H9 (cell line): ENCODE measurements around the gene FAM24A. TPM values are rescaled to one million over a fixed set of nuclear protein-coding genes. Genes with fewer than 3 reads are reported as not detected.

Experiments
- DNase-seq: peaks from one replicate; pipeline ENCODE4 v3.0.0-alpha.2; 2017
- H2AFZ ChIP-seq: one replicate; pipeline ENCODE4 v1.6.1; 2013; ENCODE audit warnings: mild to moderate bottlenecking, low read length, control low read depth, moderate library complexity
- H2AK5ac ChIP-seq: 2 replicates; pipeline ENCODE4 v1.6.1; 2013; ENCODE audit warnings: low read length, control low read depth, mixed read lengths; ENCODE audit not compliant: insufficient read length
- H2BK120ac ChIP-seq: one replicate; pipeline ENCODE4 v1.6.1; 2013; ENCODE audit warnings: low read depth, mild to moderate bottlenecking, low read length, control low read depth, inconsistent platforms; ENCODE audit not compliant: poor library complexity, severe bottlenecking
- H2BK12ac ChIP-seq: 2 replicates; pipeline ENCODE4 v1.6.1; 2013; ENCODE audit warnings: low read length, control low read depth, mixed read lengths, low read depth; ENCODE audit not compliant: insufficient read length
- H2BK15ac ChIP-seq: 2 replicates; pipeline ENCODE4 v1.6.1; 2013; ENCODE audit warnings: low read depth, low read length, control low read depth
- H2BK20ac ChIP-seq: one replicate; pipeline ENCODE4 v1.6.1; 2013; ENCODE audit warnings: low read depth, mild to moderate bottlenecking, low read length, control low read depth, inconsistent platforms; ENCODE audit not compliant: poor library complexity, severe bottlenecking
- H2BK5ac ChIP-seq: 2 replicates; pipeline ENCODE4 v1.6.1; 2013; ENCODE audit warnings: low read length, control low read depth, mixed read lengths; ENCODE audit not compliant: insufficient read length
- H3K14ac ChIP-seq: 2 replicates; pipeline ENCODE4 v1.6.1; 2013; ENCODE audit warnings: low read length, control low read depth; ENCODE audit not compliant: insufficient read depth
- H3K18ac ChIP-seq: 2 replicates; pipeline ENCODE4 v1.6.1; 2013; ENCODE audit warnings: low read depth, mild to moderate bottlenecking, mixed read lengths, low read length, control low read depth; ENCODE audit not compliant: insufficient read length
- H3K23ac ChIP-seq: 2 replicates; pipeline ENCODE4 v1.6.1; 2013; ENCODE audit warnings: low read length, control low read depth, mixed read lengths, low read depth; ENCODE audit not compliant: insufficient read length
- H3K23me2 ChIP-seq: 2 replicates; pipeline ENCODE4 v1.6.1; 2013; ENCODE audit warnings: low read depth, mild to moderate bottlenecking, mixed read lengths, low read length, control low read depth; ENCODE audit not compliant: insufficient read length, poor library complexity, severe bottlenecking
- H3K27ac ChIP-seq: 2 replicates; pipeline ENCODE4 v1.5.1; 2013; ENCODE audit warnings: low read length, control low read depth, mixed read lengths, low read depth; ENCODE audit not compliant: insufficient read length
- H3K27me3 ChIP-seq: 2 replicates; pipeline ENCODE4 v1.6.1; 2013; ENCODE audit warnings: low read length, control low read depth, inconsistent platforms; ENCODE audit not compliant: insufficient read depth
- H3K4ac ChIP-seq: 2 replicates; pipeline ENCODE4 v1.6.1; 2013; ENCODE audit warnings: low read depth, mild to moderate bottlenecking, control low read depth, inconsistent platforms, low read length, moderate library complexity
- H3K4me1 ChIP-seq: 2 replicates; pipeline ENCODE4 v1.6.1; 2013; ENCODE audit warnings: low read length, control low read depth, inconsistent platforms; ENCODE audit not compliant: insufficient read depth
- H3K4me2 ChIP-seq: 2 replicates; pipeline ENCODE4 v1.6.1; 2013; ENCODE audit warnings: low read length, control low read depth, mixed read lengths; ENCODE audit not compliant: insufficient read length, insufficient read depth
- H3K56ac ChIP-seq: 2 replicates; pipeline ENCODE4 v1.6.1; 2013; ENCODE audit warnings: low read depth, mild to moderate bottlenecking, mixed read lengths, low read length, control low read depth; ENCODE audit not compliant: insufficient read length
- H3K79me1 ChIP-seq: 2 replicates; pipeline ENCODE4 v1.6.1; 2013; ENCODE audit warnings: low read depth, mild to moderate bottlenecking, moderate library complexity, low read length, control low read depth, inconsistent platforms; ENCODE audit not compliant: insufficient read depth, poor library complexity, severe bottlenecking
- H3K79me2 ChIP-seq: 2 replicates; pipeline ENCODE4 v1.6.1; 2013; ENCODE audit warnings: low read length, control low read depth, inconsistent platforms; ENCODE audit not compliant: insufficient read depth
- H3K9ac ChIP-seq: 2 replicates; pipeline ENCODE4 v1.6.1; 2013; ENCODE audit warnings: low read length, control low read depth, mixed read lengths; ENCODE audit not compliant: insufficient read length; ENCODE audit errors: extremely low read depth
- H3K9me3 ChIP-seq: one replicate; pipeline ENCODE4 v1.6.1; 2013; ENCODE audit warnings: low read depth, low read length, inconsistent platforms; ENCODE audit not compliant: control insufficient read depth
- H3T11ph ChIP-seq: one replicate; pipeline ENCODE4 v1.6.1; 2013; ENCODE audit warnings: mild to moderate bottlenecking, low read length, control low read depth, inconsistent platforms
- H4K20me1 ChIP-seq: one replicate; pipeline ENCODE4 v1.6.1; 2013; ENCODE audit not compliant: control insufficient read depth, insufficient read length, insufficient read depth
- H4K5ac ChIP-seq: 2 replicates; pipeline ENCODE4 v1.6.1; 2013; ENCODE audit warnings: low read depth, mild to moderate bottlenecking, mixed read lengths, low read length, control low read depth; ENCODE audit not compliant: insufficient read length
- H4K8ac ChIP-seq: replicated peaks from 2 replicates; pipeline ENCODE4 v1.6.1; 2013; ENCODE audit warnings: low read length, control low read depth, mixed read lengths, low read depth; ENCODE audit not compliant: insufficient read length
- H4K91ac ChIP-seq: 2 replicates; pipeline ENCODE4 v1.6.1; 2013; ENCODE audit warnings: low read depth, mild to moderate bottlenecking, moderate library complexity, mixed read lengths, low read length, control low read depth; ENCODE audit not compliant: insufficient read length
- H3K27ac Mint-ChIP-seq, 3 experiments: 2 replicates in 2 of 3; 3 replicates in 1 of 3; pipeline ENCODE4 v1.8.0; 2020 to 2021; ENCODE audit warnings: mixed read lengths in 3 of 3, mild to moderate bottlenecking in 1 of 3, moderate library complexity in 1 of 3
- H3K27me3 Mint-ChIP-seq: 2 replicates; pipeline ENCODE4 v1.8.0; 2021; ENCODE audit warnings: low read depth, mild to moderate bottlenecking, moderate library complexity, mixed read lengths
- H3K36me3 Mint-ChIP-seq, 3 experiments: 2 replicates in 2 of 3; 3 replicates in 1 of 3; pipeline ENCODE4 v1.8.0; 2020 to 2021; ENCODE audit warnings: low read depth in 3 of 3, mixed read lengths in 3 of 3; ENCODE audit not compliant: insufficient read depth in 1 of 3
- H3K4me1 Mint-ChIP-seq, 2 experiments: 2 replicates each; pipeline ENCODE4 v1.8.0; 2020; ENCODE audit warnings: mixed read lengths in 2 of 2
- H3K4me3 Mint-ChIP-seq, 2 experiments: 2 replicates in 1 of 2; 3 replicates in 1 of 2; pipeline ENCODE4 v1.8.0; 2020 to 2021; ENCODE audit warnings: mild to moderate bottlenecking in 2 of 2, mixed read lengths in 2 of 2, moderate library complexity in 1 of 2
- H3K9me3 Mint-ChIP-seq, 2 experiments: 2 replicates in 1 of 2; 3 replicates in 1 of 2; pipeline ENCODE4 v1.8.0; 2020; ENCODE audit warnings: mild to moderate bottlenecking in 2 of 2, mixed read lengths in 2 of 2, moderate library complexity in 1 of 2
- WGBS: extraction: QIAGEN DNeasy Blood & Tissue Kit; methylation state at CpG from one replicate; pipeline ENCODE4 v1.1.7; 2013; ENCODE audit warnings: missing lambda C conversion rate, low lambda C conversion rate, mixed read lengths; ENCODE audit not compliant: insufficient read length; ENCODE audit errors: extremely low coverage; 5-methylcytosine and 5-hydroxymethylcytosine counted together
- total RNA-seq: library from RNA; stranded (reverse); gene quantifications from 2 replicates; pipeline ENCODE4 v1.2.1, GENCODE V29; 2021
- TF ChIP-seq, protein P1 (sequence below): fragments of 200-600 bp; sonication (generic); conservative IDR thresholded peaks from 3 replicates; pipeline ENCODE4 v1.8.0; 2021; ENCODE audit warnings: antibody characterized with exemption, mild to moderate bottlenecking

The FAM24A gene
- total RNA-seq, 1 experiment from 2014 or later: not detected

DNA sequence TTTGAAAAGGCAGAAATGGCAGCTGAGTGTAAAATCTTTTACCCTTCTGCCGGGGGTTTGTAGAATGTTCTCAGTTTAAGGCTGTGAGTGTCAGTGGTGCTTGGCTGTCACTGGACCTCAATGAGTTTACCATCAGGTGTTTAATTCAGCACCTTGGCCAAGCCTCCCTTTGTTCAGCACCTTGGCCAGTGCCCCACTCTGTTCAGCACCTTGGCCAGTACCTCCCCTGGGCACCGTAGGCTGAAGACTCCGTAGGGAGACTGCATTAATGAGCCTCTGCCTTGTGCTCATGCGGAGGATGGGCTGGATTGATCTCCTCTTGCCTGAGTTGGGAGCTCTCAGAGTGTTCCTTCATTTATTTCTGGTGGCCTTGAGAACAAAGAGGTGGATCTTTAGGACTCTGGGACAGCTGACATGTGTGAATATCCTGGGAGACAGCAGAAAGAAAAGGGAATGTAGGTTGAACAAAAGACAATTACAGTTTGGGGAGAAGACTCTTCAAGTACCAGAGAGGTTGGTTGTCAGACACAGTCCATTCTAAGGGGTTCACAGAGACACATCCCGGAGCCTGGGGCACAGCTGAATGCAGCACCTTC is 1.6 kb downstream of the FAM24A start:
- Histone ChIP-seq H3K4me1 (no peaks in the 10 kb centered on the region), H3K27ac (no peak overlapping the region), H3K23me2 (no peaks in the 10 kb centered on the region), H3T11ph (no peak overlapping the region), H2BK15ac (no peak overlapping the region), H3K79me1 (no peaks in the 10 kb centered on the region), H3K9me3 (no peaks in the 10 kb centered on the region), H4K91ac (no peak overlapping the region), H3K4me2 (no peak overlapping the region), H3K23ac (no peak overlapping the region), H2BK5ac (no peak overlapping the region), H3K9ac (no peak overlapping the region), H3K4ac (no peak overlapping the region), H4K5ac (no peak overlapping the region), H3K18ac (no peak overlapping the region), H2BK20ac (no peak overlapping the region), H3K14ac (no peak overlapping the region), H2AFZ (no peak overlapping the region), H2AK5ac (no peak overlapping the region), H3K79me2 (no peaks in the 10 kb centered on the region), H4K20me1 (no peaks in the 10 kb centered on the region), H3K56ac (no peak overlapping the region), H3K27me3 (no peaks in the 10 kb centered on the region), H4K8ac (no peak overlapping the region), H2BK12ac (no peak overlapping the region), H2BK120ac (no peak overlapping the region)
- no CpG with 5 or more reads among the region's 5 CpGs for WGBS
- peak; percentile 76 for DNase-seq
- H3K27ac Mint-ChIP-seq: no peak overlapping the region
- peaks cover 0 to 3% of the 10 kb centered on the region in 2 experiments; a peak in 1 of 5 replicates for H3K9me3 Mint-ChIP-seq
- H3K4me1 Mint-ChIP-seq: peaks cover 2 to 9% of the 10 kb centered on the region in 2 experiments; a peak in 3 of 4 replicates
- H3K36me3 Mint-ChIP-seq: no peaks in the 10 kb centered on the region
- H3K4me3 Mint-ChIP-seq: no peak overlapping the region
- TF ChIP-seq, protein P1, sequence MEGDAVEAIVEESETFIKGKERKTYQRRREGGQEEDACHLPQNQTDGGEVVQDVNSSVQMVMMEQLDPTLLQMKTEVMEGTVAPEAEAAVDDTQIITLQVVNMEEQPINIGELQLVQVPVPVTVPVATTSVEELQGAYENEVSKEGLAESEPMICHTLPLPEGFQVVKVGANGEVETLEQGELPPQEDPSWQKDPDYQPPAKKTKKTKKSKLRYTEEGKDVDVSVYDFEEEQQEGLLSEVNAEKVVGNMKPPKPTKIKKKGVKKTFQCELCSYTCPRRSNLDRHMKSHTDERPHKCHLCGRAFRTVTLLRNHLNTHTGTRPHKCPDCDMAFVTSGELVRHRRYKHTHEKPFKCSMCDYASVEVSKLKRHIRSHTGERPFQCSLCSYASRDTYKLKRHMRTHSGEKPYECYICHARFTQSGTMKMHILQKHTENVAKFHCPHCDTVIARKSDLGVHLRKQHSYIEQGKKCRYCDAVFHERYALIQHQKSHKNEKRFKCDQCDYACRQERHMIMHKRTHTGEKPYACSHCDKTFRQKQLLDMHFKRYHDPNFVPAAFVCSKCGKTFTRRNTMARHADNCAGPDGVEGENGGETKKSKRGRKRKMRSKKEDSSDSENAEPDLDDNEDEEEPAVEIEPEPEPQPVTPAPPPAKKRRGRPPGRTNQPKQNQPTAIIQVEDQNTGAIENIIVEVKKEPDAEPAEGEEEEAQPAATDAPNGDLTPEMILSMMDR: no peak
- peaks cover 21% of the 10 kb centered on the region for H3K27me3 Mint-ChIP-seq
